Epithelial cell of esophagus (primary cell): ENCODE data around the gene STX1B.

Experiments used
- DNase-seq: peaks from one replicate; pipeline ENCODE4 v3.0.0; 2010; ENCODE audit warnings: low read depth
- H3K4me3 ChIP-seq: 2 replicates; pipeline ENCODE4 v1.5.1; 2011; ENCODE audit warnings: mild to moderate bottlenecking, low read length, control low read depth
- TF ChIP-seq, protein P1 (sequence below): IDR thresholded peaks from 2 replicates; pipeline ENCODE4 v1.5.1; 2011; ENCODE audit warnings: low read depth, mild to moderate bottlenecking, low read length, control low read depth, inconsistent platforms; ENCODE audit not compliant: insufficient read depth; ENCODE audit errors: missing control alignments

The STX1B gene

DNA sequence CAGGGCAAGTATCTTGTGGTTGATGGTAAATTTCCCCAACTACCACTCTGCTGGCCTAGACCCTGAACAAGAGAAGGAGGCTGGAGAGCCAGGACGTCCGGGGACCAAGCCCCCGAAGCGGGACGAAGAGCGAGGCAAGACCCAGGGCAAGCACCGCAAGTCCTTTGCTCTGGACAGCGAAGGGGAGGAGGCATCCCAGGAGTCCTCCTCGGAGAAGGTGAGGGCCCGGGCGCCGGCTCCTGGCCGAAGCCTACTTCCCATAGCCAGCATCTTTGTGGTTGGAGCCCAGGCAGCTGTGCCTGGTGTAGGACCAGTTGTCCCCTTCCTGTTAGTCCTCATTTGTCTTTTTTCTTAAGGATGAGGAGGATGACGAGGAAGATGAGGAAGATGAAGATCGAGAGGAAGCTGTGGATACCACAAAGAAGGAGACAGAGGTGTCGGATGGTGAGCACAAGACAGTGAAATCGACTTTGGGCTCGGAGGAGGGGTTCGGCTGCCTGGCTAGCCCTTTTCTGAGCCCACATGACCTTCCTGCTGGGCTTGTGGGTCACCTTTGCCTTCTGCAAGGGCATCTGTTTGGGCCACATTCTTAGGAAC lies 41.1 kb downstream of the STX1B start:
- TF ChIP-seq, protein P1, sequence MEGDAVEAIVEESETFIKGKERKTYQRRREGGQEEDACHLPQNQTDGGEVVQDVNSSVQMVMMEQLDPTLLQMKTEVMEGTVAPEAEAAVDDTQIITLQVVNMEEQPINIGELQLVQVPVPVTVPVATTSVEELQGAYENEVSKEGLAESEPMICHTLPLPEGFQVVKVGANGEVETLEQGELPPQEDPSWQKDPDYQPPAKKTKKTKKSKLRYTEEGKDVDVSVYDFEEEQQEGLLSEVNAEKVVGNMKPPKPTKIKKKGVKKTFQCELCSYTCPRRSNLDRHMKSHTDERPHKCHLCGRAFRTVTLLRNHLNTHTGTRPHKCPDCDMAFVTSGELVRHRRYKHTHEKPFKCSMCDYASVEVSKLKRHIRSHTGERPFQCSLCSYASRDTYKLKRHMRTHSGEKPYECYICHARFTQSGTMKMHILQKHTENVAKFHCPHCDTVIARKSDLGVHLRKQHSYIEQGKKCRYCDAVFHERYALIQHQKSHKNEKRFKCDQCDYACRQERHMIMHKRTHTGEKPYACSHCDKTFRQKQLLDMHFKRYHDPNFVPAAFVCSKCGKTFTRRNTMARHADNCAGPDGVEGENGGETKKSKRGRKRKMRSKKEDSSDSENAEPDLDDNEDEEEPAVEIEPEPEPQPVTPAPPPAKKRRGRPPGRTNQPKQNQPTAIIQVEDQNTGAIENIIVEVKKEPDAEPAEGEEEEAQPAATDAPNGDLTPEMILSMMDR = no peak
- no peak for DNase-seq
- H3K4me3 ChIP-seq = no peak overlapping the region

DNA sequence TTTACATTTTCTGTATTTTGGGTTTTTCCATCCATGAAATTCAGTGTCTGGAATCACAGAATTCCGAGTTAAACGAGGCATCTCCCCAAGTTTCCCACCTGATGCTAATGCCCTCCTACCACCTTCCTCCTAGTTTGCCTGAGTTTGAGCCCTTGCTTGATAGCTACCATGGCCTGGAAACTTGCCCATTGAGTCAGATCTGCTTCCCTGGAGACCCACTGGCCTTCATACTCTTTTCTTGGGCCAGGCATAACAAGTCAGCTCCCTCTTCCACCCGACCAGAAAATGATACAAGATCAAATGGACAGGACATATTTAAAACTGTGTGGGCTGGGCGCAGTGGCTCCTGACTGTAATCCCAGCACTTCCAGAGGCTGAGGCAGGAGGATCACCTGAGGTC lies 42.6 kb downstream of the STX1B start:
- DNase-seq = no peak
- H3K4me3 ChIP-seq = no peak overlapping the region
- TF ChIP-seq, protein P1 = no peak

DNA sequence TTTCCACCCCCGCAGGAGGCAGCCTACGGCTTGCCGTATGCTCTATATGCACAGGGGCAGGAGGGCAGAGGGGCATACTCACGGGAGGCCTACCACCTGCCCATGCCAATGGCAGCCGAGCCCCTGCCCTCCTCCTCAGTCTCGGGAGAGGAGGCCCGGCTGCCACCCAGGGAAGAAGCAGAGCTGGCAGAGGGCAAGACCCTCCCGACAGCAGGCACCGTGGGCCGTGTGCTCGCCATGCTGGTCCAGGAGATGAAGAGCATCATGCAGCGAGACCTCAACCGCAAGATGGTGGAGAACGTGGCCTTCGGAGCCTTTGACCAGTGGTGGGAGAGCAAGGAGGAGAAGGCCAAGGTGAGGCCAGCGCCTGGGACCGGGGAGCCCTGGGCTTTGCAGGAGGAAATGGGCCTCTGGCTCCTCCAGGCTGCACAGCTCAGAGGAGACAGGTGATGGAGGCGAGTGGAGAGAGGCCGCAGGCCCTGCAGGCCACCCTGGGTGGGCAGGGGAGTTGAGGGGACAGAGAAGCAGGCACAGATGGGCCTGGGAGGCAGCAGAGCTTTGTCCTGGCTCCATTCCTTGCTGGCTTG lies 44.3 kb downstream of the STX1B start:
- DNase-seq = no peak
- no peak overlapping the region for H3K4me3 ChIP-seq
- TF ChIP-seq, protein P1 = no peak

DNA sequence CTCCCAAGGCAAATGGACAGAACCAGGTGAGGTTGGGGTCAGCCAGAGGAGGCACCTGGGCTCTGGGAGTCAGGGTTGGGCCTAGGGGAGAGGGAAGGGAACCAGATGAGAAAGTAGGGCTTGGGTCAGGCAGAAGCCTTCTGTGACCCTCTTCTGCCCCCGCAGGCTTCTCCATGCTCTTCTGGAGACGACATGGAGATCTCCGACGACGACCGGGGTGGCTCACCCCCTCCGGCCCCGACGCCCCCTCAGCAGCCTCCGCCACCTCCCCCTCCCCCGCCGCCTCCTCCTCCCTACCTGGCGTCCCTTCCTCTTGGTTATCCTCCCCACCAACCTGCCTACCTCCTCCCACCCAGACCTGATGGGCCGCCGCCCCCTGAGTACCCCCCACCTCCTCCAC lies 45.0 kb downstream of the STX1B start:
- TF ChIP-seq, protein P1 = no peak
- no peak for DNase-seq
- no peak overlapping the region for H3K4me3 ChIP-seq

DNA sequence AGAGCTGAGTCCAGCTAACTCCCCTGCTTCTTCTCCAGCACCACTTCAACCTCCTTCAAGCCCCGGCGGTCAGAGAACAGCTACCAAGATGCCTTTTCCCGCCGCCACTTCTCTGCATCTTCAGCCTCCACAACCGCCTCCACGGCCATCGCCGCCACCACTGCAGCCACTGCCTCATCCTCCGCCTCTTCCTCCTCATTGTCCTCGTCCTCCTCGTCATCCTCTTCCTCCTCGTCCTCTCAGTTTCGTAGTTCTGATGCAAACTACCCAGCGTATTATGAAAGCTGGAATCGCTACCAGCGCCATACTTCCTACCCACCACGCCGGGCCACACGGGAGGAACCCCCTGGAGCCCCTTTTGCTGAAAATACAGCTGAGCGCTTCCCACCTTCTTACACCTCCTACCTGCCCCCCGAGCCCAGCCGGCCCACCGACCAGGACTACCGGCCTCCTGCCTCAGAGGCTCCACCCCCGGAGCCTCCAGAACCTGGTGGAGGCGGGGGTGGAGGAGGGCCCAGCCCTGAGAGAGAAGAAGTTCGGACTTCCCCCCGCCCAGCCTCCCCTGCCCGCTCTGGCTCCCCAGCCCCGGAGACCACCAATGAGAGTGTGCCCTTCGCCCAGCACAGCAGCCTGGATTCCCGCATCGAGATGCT lies 45.7 kb downstream of the STX1B start:
- TF ChIP-seq, protein P1 = no peak
- DNase-seq = no peak

DNA sequence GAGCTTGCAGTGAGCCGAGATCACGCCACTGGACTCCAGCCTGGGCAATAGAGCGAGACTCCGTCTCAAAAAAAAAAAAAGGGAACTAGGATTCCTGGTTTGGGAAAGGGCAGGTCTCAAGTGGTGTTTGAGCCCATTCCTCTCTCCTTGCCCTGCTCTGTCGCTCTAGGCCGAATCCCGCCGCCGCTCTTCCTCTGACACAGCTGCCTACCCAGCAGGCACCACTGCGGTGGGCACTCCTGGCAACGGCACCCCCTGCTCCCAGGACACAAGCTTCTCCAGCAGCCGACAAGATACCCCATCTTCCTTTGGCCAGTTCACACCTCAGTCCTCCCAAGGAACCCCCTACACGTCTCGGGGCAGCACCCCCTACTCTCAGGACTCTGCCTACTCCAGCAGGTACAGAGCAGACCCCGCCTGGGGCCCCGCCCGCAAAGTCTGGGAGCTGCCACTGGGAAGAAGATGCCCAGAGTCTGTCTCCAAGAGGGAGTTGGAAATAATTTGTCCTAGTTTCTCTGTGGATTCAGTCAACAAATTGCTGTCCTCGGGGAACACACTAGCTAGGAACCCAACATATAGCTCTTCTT lies 46.4 kb downstream of the STX1B start:
- TF ChIP-seq, protein P1 = no peak
- no peak overlapping the region for H3K4me3 ChIP-seq
- no peak for DNase-seq

More for the DNA sequence above, 45.7 kb downstream of the STX1B start:
- no peak overlapping the region for H3K4me3 ChIP-seq
